ENCODE data around the gene RFX7. TPM values are rescaled to one million over a fixed set of nuclear protein-coding genes. Genes with fewer than 3 reads are reported as not detected.
A peak's percentile ranks its signal among the peaks of the same experiment; 100 is the strongest.

RFX7 gene
- polyA plus RNA-seq, 2 of the 4 experiments (the other 2 are of a cell fraction): 11.7 to 14.9 TPM

GRCh38 chr15:56042031-56042430 is 201.6 kb downstream of the RFX7 start:
- Histone ChIP-seq H3K9me3 (no peaks in the 10 kb centered on the region; the same call in 2 of the 3 replicates), H3K4me3 (no peak overlapping the region), H3K27ac (peak overlapping the region; percentile 80 to 87; a peak in 5 of 6 replicates), H3K4me2 (peak overlapping the region; percentile 9; the same call in 2 of the 3 replicates), H3K4me1 (peaks cover 44% of the 10 kb centered on the region)
- POLR2A ChIA-PET: no interaction called here
- TF ChIP-seq MAFK (IDR thresholded peaks at IDR 0.05; ENCODE audit: partially characterized antibody): no peak
- CTCF ChIA-PET: interaction anchor here (1.1 to 4.5 kb wide), 4 partner anchors 11 to 203 kb away, joined by 4 to 30 read pairs (median 4); partner anchors contain the start of gene NEDD4
- ATAC-seq: no peak
- WGBS (ENCODE audit: missing lambda C conversion rate): 66% methylated on average over 1 of the region's 1 CpG
- no peak for FAIRE-seq
- no peak for DNase-seq (ENCODE audit: low read depth in 1 of 2, low spot score in 1 of 2)

GRCh38 chr15:56040081-56041035 is 203.3 kb downstream of the RFX7 start:
- ChIA-PET CTCF (interaction anchor here (0.8 to 4.5 kb wide), 3 partner anchors 12 to 394 kb away, joined by 3 to 30 read pairs (median 4); no protein-coding TSS in a partner anchor), POLR2A (interaction anchor here (1.4 to 1.6 kb wide), 2 partner anchors 10 to 47 kb away, joined by 3 to 5 read pairs; partner anchors contain the start of gene NEDD4)
- H3K4me2 ChIP-seq: peak overlapping the region; percentile 53
- H3K9me3 ChIP-seq: no peaks in the 10 kb centered on the region
- DNase-seq (ENCODE audit: low read depth in 1 of 2, low spot score in 1 of 2): peak; percentile 66 to 90
- ATAC-seq: peak; percentile 85 to 89
- peak overlapping the region; percentile 80 to 87 for H3K27ac ChIP-seq
- 42% methylated on average over 8 of the region's 8 CpGs for WGBS (ENCODE audit: missing lambda C conversion rate)
- peaks cover 44% of the 10 kb centered on the region for H3K4me1 ChIP-seq
- peak; percentile 97 for FAIRE-seq
- no peak overlapping the region for H3K4me3 ChIP-seq
- no peak for TF ChIP-seq KDM1A (IDR thresholded peaks at IDR 0.05; ENCODE audit: low read depth)
- no peak for TF ChIP-seq REST (IDR thresholded peaks at IDR 0.05)
- TF ChIP-seq ZNF302 (CRISPR knock-in tag; IDR thresholded peaks at IDR 0.05): peak; percentile 31; the same call in 1 of the 2 replicates
- no peak for TF ChIP-seq HOXA7 (CRISPR knock-in tag; IDR thresholded peaks at IDR 0.05)
- no peak for TF ChIP-seq CHD2 (IDR thresholded peaks at IDR 0.05; ENCODE audit: low read length, partially characterized antibody)
- TF ChIP-seq CBX2 (IDR thresholded peaks at IDR 0.05; ENCODE audit: borderline replicate concordance, low read depth): no peak
- peak; percentile 75 to 80; a peak in 4 of 5 replicates for TF ChIP-seq JUN (IDR thresholded peaks at IDR 0.05)
- TF ChIP-seq POLR2AphosphoS2 (conservative IDR thresholded peaks at IDR 0.05; ENCODE audit: low read length): no peak
- TF ChIP-seq RFX5 (IDR thresholded peaks at IDR 0.05): no peak
- TF ChIP-seq FOSL2 (IDR thresholded peaks at IDR 0.05): peak; percentile 65
- TF ChIP-seq FOSL2 (CRISPR knock-in tag; IDR thresholded peaks at IDR 0.05): peak; percentile 95
- no peak for TF ChIP-seq NFE2L2 (conservative IDR thresholded peaks at IDR 0.05; ENCODE audit: low read length)
- TF ChIP-seq RNF2 (IDR thresholded peaks at IDR 0.05; ENCODE audit: borderline replicate concordance, low read depth): no peak
- TF ChIP-seq TFCP2L1 (CRISPR knock-in tag; IDR thresholded peaks at IDR 0.05): no peak
- peak; percentile 57; the same call in 1 of the 2 replicates for TF ChIP-seq HES2 (IDR thresholded peaks at IDR 0.05)
- peak; percentile 89 to 95 for TF ChIP-seq CEBPB (IDR thresholded peaks at IDR 0.05)
- TF ChIP-seq POLR2A (IDR thresholded peaks at IDR 0.05; ENCODE audit: low read length): no peak
- TF ChIP-seq ESRRA (IDR thresholded peaks at IDR 0.05; ENCODE audit: borderline replicate concordance, low read length): no peak
- no peak for TF ChIP-seq SREBF2 (IDR thresholded peaks at IDR 0.05)
- TF ChIP-seq ELK1 (IDR thresholded peaks at IDR 0.05; ENCODE audit: low read depth, low read length): no peak
- no peak for TF ChIP-seq RCOR1 (IDR thresholded peaks at IDR 0.05; ENCODE audit: low read depth, low read length)
- no peak; the same call in 1 of the 2 replicates for TF ChIP-seq GATA3 (IDR thresholded peaks at IDR 0.05; ENCODE audit: borderline replicate concordance)
- TF ChIP-seq ZC3H11A (IDR thresholded peaks at IDR 0.05): no peak
- no peak for TF ChIP-seq FOSB (CRISPR knock-in tag; IDR thresholded peaks at IDR 0.05)
- peak; percentile 56; the same call in 1 of the 2 replicates for TF ChIP-seq E2F6 (IDR thresholded peaks at IDR 0.05; ENCODE audit: borderline replicate concordance, low read depth)
- TF ChIP-seq KDM5A (IDR thresholded peaks at IDR 0.05): no peak
- no peak for TF ChIP-seq EHMT2 (IDR thresholded peaks at IDR 0.05; ENCODE audit: low read depth)
- no peak for TF ChIP-seq CHD4 (IDR thresholded peaks at IDR 0.05; ENCODE audit: borderline replicate concordance)
- no peak for TF ChIP-seq PHF8 (IDR thresholded peaks at IDR 0.05; ENCODE audit: borderline replicate concordance, low read depth)

All from A549 (cell line).